ENCODE results near the gene KCNQ5.
"Not testable (repeated sequence)": the region's sequence is repeated elsewhere in the genome, so short reads cannot be mapped to it uniquely, and the experiment has no call there.

The KCNQ5 gene

GRCh38 chr6:72850469-72850868 is 228.6 kb downstream of the KCNQ5 start:
- no peak for DNase-seq

GRCh38 chr6:72855471-72855870 is 233.6 kb downstream of the KCNQ5 start:
- no peak for DNase-seq

- DNase-seq: no peak
Measured at GRCh38 chr6:72856801-72857200, 234.9 kb downstream of the KCNQ5 start.

- no peak for DNase-seq
Measured at GRCh38 chr6:72857791-72858585, 236.1 kb downstream of the KCNQ5 start.

- DNase-seq: no peak
Measured at GRCh38 chr6:72861059-72861458, 239.2 kb downstream of the KCNQ5 start.

GRCh38 chr6:72861935-72862432 is 240.1 kb downstream of the KCNQ5 start:
- no peak for DNase-seq

- DNase-seq: no peak
Measured at GRCh38 chr6:72863131-72863530, 241.3 kb downstream of the KCNQ5 start.

GRCh38 chr6:72864236-72864635 is 242.4 kb downstream of the KCNQ5 start:
- DNase-seq: no peak

GRCh38 chr6:72864799-72865198 is 242.9 kb downstream of the KCNQ5 start:
- no peak for DNase-seq

- no peak for DNase-seq
Measured at GRCh38 chr6:72865467-72865866, 243.6 kb downstream of the KCNQ5 start.

GRCh38 chr6:72869621-72870020 is 247.8 kb downstream of the KCNQ5 start:
- no peak for DNase-seq

- DNase-seq: no peak
Measured at GRCh38 chr6:72873433-72873832, 251.6 kb downstream of the KCNQ5 start.

GRCh38 chr6:72876256-72876655 is 254.4 kb downstream of the KCNQ5 start:
- no peak for DNase-seq

GRCh38 chr6:72886170-72886569 is 264.3 kb downstream of the KCNQ5 start:
- no peak for DNase-seq

- DNase-seq: no peak
Measured at GRCh38 chr6:72890233-72890632, 268.4 kb downstream of the KCNQ5 start.

- no peak for DNase-seq
Measured at GRCh38 chr6:72890671-72891070, 268.8 kb downstream of the KCNQ5 start.

GRCh38 chr6:72892901-72893300 is 271.0 kb downstream of the KCNQ5 start:
- DNase-seq: no peak

GRCh38 chr6:72894091-72894490 is 272.2 kb downstream of the KCNQ5 start:
- DNase-seq: no peak

GRCh38 chr6:72898313-72898712 is 276.4 kb downstream of the KCNQ5 start:
- DNase-seq: not testable (repeated sequence)

- no peak for DNase-seq
Measured at GRCh38 chr6:72905705-72906478, 284.0 kb downstream of the KCNQ5 start.

- DNase-seq: no peak
Measured at GRCh38 chr6:72911463-72912155, 289.7 kb downstream of the KCNQ5 start.

GRCh38 chr6:72913797-72914196 is 291.9 kb downstream of the KCNQ5 start:
- no peak for DNase-seq

GRCh38 chr6:72916298-72916697 is 294.4 kb downstream of the KCNQ5 start:
- no peak for DNase-seq
